Lower lobe of right lung (tissue), 2 donors: ENCODE data around the gene TTLL10. TPM values are rescaled to one million over a fixed set of nuclear protein-coding genes. Genes with fewer than 3 reads are reported as not detected.

Experiments
- ATAC-seq, 2 donors: fragments of 200-7000 bp; cut with Tn5 transposase; one replicate each; pipeline ENCODE4 v1.9.1; 2020 to 2022; ENCODE audit warnings: mild to moderate bottlenecking in 2 of 2, moderate library complexity in 2 of 2
- DNase-seq: peaks from one replicate; pipeline ENCODE4 v3.0.0-alpha.2; 2020
- H3K27ac ChIP-seq: fragments of 200-600 bp; one replicate; pipeline ENCODE4 v1.8.0; 2022
- H3K27me3 ChIP-seq: fragments of 200-600 bp; one replicate; pipeline ENCODE4 v1.8.0; 2022; ENCODE audit warnings: low read depth
- H3K36me3 ChIP-seq: fragments of 200-600 bp; one replicate; pipeline ENCODE4 v1.8.0; 2022; ENCODE audit warnings: mild to moderate bottlenecking
- H3K4me1 ChIP-seq: fragments of 200-600 bp; one replicate; pipeline ENCODE4 v1.8.0; 2022
- H3K4me3 ChIP-seq: fragments of 200-600 bp; one replicate; pipeline ENCODE4 v1.8.0; 2022; ENCODE audit warnings: mild to moderate bottlenecking
- H3K9me3 ChIP-seq: fragments of 200-600 bp; one replicate; pipeline ENCODE4 v1.8.0; 2022
- CTCF ChIP-seq: fragments of 200-600 bp; IDR thresholded peaks from one replicate; pipeline ENCODE4 v1.8.0; 2022; ENCODE audit warnings: antibody characterized with exemption, mild to moderate bottlenecking
- intact Hi-C: fragments of 100-400 bp; cut with DNase I; formaldehyde crosslinking; loops from one replicate; pipeline ENCODE4 v1.11.0; 2022
- total RNA-seq: library from RNA; stranded (reverse); fragmentation: NEBNext Ultra II Directional; extraction: Animal tissue kit (Norgen Biotek cat#: 25700); gene quantifications from one replicate; pipeline ENCODE4 v1.2.1, GENCODE V29; 2021
- donor health status: DM: no; HTN: yes; CAD: no; lungs with severe emphysema.

The TTLL10 gene
- total RNA-seq, 1 donor from 2014 or later = 6.6 TPM

- intact Hi-C loops = no loop called here
- ATAC-seq (no peak), DNase-seq (no peak)
- Histone ChIP-seq H3K9me3 (no peaks in the 10 kb centered on the region), H3K27me3 (no peaks in the 10 kb centered on the region), H3K27ac (no peak overlapping the region), H3K4me1 (peaks cover 22% of the 10 kb centered on the region), H3K36me3 (peaks cover 60% of the 10 kb centered on the region), H3K4me3 (no peak overlapping the region)
- no peak for TF ChIP-seq CTCF
Measured at GRCh38 chr1:1216770-1217620, 43.3 kb downstream of the TTLL10 start.

GRCh38 chr1:1217621-1218523, 44.2 kb downstream of the TTLL10 start:
- Histone ChIP-seq H3K27me3 (no peaks in the 10 kb centered on the region), H3K4me3 (no peak overlapping the region), H3K4me1 (peaks cover 22% of the 10 kb centered on the region), H3K9me3 (no peaks in the 10 kb centered on the region), H3K27ac (no peak overlapping the region), H3K36me3 (peaks cover 68% of the 10 kb centered on the region)
- intact Hi-C loops = no loop called here
- no peak for TF ChIP-seq CTCF
- no peak for ATAC-seq
- DNase-seq = no peak

GRCh38 chr1:1218524-1219200, 45.0 kb downstream of the TTLL10 start:
- H3K9me3 ChIP-seq = no peaks in the 10 kb centered on the region
- ATAC-seq (no peak), DNase-seq (no peak)
- H3K27me3 ChIP-seq = no peaks in the 10 kb centered on the region
- H3K4me3 ChIP-seq = no peak overlapping the region
- H3K27ac ChIP-seq = no peak overlapping the region
- H3K36me3 ChIP-seq = peaks cover 76% of the 10 kb centered on the region
- intact Hi-C loops = no loop called here
- H3K4me1 ChIP-seq = peaks cover 15% of the 10 kb centered on the region
- TF ChIP-seq CTCF = no peak

- H3K4me1 ChIP-seq = peaks cover 8% of the 10 kb centered on the region
- DNase-seq (no peak), ATAC-seq (no peak)
- no peaks in the 10 kb centered on the region for H3K9me3 ChIP-seq
- H3K27ac ChIP-seq = no peak overlapping the region
- H3K27me3 ChIP-seq = no peaks in the 10 kb centered on the region
- H3K4me3 ChIP-seq = no peak overlapping the region
- TF ChIP-seq CTCF = no peak
- intact Hi-C loops = no loop called here
- peaks cover 83% of the 10 kb centered on the region for H3K36me3 ChIP-seq
Measured at GRCh38 chr1:1219341-1219740, 45.7 kb downstream of the TTLL10 start.

- Histone ChIP-seq H3K4me1 (no peaks in the 10 kb centered on the region), H3K9me3 (no peaks in the 10 kb centered on the region), H3K27ac (no peak overlapping the region), H3K4me3 (no peak overlapping the region), H3K36me3 (peaks cover 92% of the 10 kb centered on the region), H3K27me3 (no peaks in the 10 kb centered on the region)
- ATAC-seq (no peak), DNase-seq (no peak)
- TF ChIP-seq CTCF = no peak
- intact Hi-C loops = no loop called here
Measured at GRCh38 chr1:1220197-1220596, 46.5 kb downstream of the TTLL10 start.
